Ascending aorta (tissue), 2 donors: ENCODE data around the gene EGFR. TPM values are rescaled to one million over a fixed set of nuclear protein-coding genes. Genes with fewer than 3 reads are reported as not detected.

Experiments
- DNase-seq, 2 donors: peaks; one replicate each; pipeline ENCODE4 v3.0.0-alpha.2; 2019; ENCODE audit warnings: low spot score in 2 of 2
- H3K27ac ChIP-seq, 2 donors: fragments of 200-600 bp; sonication (generic); one replicate each; pipeline ENCODE4 v1.5.1; 2016 to 2017; ENCODE audit warnings: mild to moderate bottlenecking in 1 of 2
- H3K27me3 ChIP-seq: fragments of 200-600 bp; sonication (generic); one replicate; pipeline ENCODE4 v1.5.1; 2017
- H3K36me3 ChIP-seq, 2 donors: fragments of 200-600 bp; sonication (generic); one replicate each; pipeline ENCODE4 v1.5.1; 2016
- H3K4me1 ChIP-seq, 2 donors: fragments of 200-600 bp; sonication (generic); one replicate each; pipeline ENCODE4 v1.5.1; 2016 to 2017; ENCODE audit warnings: mild to moderate bottlenecking in 1 of 2
- H3K4me3 ChIP-seq, 2 donors: fragments of 200-600 bp; sonication (generic); one replicate each; pipeline ENCODE4 v1.5.1; 2016 to 2017; ENCODE audit warnings: mild to moderate bottlenecking in 1 of 2
- H3K9me3 ChIP-seq, 2 donors: fragments of 200-600 bp; sonication (generic); one replicate each; pipeline ENCODE4 v1.5.1; 2016
- intact Hi-C: fragments of 100-400 bp; cut with DNase I; formaldehyde crosslinking; loops from one replicate; pipeline ENCODE4 v1.15.1; 2023
- total RNA-seq: library from RNA; depleted of rRNA; stranded (reverse); fragments of >200 nt; gene quantifications from one replicate; pipeline ENCODE4 v1.1.0, GENCODE V29; 2016
- TF ChIP-seq, protein P1 (sequence below), 3 experiments: fragments of 200-600 bp in 2 of 3; fragments of 450-650 bp in 1 of 3; sonication (generic) in 2 of 3; IDR thresholded peaks; one replicate each; pipeline ENCODE4 v1.5.1; 2016 to 2019; ENCODE audit warnings: antibody characterized with exemption in 3 of 3, mild to moderate bottlenecking in 1 of 3, moderate library complexity in 1 of 3

EGFR gene
- total RNA-seq, 1 donor from 2014 or later: 33.8 TPM

- Histone ChIP-seq H3K27ac (no peak overlapping the region), H3K9me3 (no peaks in the 10 kb centered on the region), H3K4me1 (peaks cover 7 to 14% of the 10 kb centered on the region in 2 donors), H3K4me3 (no peak overlapping the region), H3K27me3 (no peaks in the 10 kb centered on the region), H3K36me3 (peaks cover 48 to 59% of the 10 kb centered on the region in 2 donors)
- TF ChIP-seq, protein P1, sequence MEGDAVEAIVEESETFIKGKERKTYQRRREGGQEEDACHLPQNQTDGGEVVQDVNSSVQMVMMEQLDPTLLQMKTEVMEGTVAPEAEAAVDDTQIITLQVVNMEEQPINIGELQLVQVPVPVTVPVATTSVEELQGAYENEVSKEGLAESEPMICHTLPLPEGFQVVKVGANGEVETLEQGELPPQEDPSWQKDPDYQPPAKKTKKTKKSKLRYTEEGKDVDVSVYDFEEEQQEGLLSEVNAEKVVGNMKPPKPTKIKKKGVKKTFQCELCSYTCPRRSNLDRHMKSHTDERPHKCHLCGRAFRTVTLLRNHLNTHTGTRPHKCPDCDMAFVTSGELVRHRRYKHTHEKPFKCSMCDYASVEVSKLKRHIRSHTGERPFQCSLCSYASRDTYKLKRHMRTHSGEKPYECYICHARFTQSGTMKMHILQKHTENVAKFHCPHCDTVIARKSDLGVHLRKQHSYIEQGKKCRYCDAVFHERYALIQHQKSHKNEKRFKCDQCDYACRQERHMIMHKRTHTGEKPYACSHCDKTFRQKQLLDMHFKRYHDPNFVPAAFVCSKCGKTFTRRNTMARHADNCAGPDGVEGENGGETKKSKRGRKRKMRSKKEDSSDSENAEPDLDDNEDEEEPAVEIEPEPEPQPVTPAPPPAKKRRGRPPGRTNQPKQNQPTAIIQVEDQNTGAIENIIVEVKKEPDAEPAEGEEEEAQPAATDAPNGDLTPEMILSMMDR (IDR thresholded peaks at IDR 0.05): no peak
- DNase-seq: peak in 1 of 2 donors; percentile 53
- intact Hi-C loops: no loop called here
Observed at GRCh38 chr7:55172881-55173609, 154.2 kb downstream of the EGFR start.

GRCh38 chr7:55173671-55174070, 154.9 kb downstream of the EGFR start:
- H3K36me3 ChIP-seq: peaks cover 48 to 59% of the 10 kb centered on the region in 2 donors
- DNase-seq: peak in 1 of 2 donors; percentile 41
- TF ChIP-seq, protein P1 (IDR thresholded peaks at IDR 0.05): no peak

GRCh38 chr7:55174456-55174855, 155.6 kb downstream of the EGFR start:
- no peak overlapping the region for H3K4me3 ChIP-seq
- no peaks in the 10 kb centered on the region for H3K27me3 ChIP-seq
- peaks cover 48 to 62% of the 10 kb centered on the region in 2 donors for H3K36me3 ChIP-seq
- no peak overlapping the region for H3K27ac ChIP-seq
- intact Hi-C loops: no loop called here
- peaks cover 7 to 21% of the 10 kb centered on the region in 2 donors for H3K4me1 ChIP-seq
- no peak for DNase-seq
- H3K9me3 ChIP-seq: no peaks in the 10 kb centered on the region
- TF ChIP-seq, protein P1 (IDR thresholded peaks at IDR 0.05): no peak

More at GRCh38 chr7:55173671-55174070, 154.9 kb downstream of the EGFR start:
- Histone ChIP-seq H3K27ac (no peak overlapping the region), H3K9me3 (no peaks in the 10 kb centered on the region), H3K4me3 (no peak overlapping the region), H3K4me1 (peaks cover 7 to 20% of the 10 kb centered on the region in 2 donors), H3K27me3 (no peaks in the 10 kb centered on the region)
- intact Hi-C loops: no loop called here

DNA sequence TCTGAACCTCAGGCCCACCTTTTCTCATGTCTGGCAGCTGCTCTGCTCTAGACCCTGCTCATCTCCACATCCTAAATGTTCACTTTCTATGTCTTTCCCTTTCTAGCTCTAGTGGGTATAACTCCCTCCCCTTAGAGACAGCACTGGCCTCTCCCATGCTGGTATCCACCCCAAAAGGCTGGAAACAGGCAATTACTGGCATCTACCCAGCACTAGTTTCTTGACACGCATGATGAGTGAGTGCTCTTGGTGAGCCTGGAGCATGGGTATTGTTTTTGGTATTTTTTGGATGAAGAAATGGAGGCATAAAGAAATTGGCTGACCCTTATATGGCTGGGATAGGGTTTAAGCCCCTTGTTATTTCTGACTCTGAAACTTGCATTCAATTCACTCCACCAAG, 156.0 kb downstream of the EGFR start:
- H3K4me1 ChIP-seq: peaks cover 7 to 21% of the 10 kb centered on the region in 2 donors
- H3K4me3 ChIP-seq: no peak overlapping the region
- no peak for DNase-seq
- TF ChIP-seq, protein P1 (IDR thresholded peaks at IDR 0.05): no peak
- H3K9me3 ChIP-seq: no peaks in the 10 kb centered on the region
- H3K36me3 ChIP-seq: peaks cover 49 to 62% of the 10 kb centered on the region in 2 donors
- H3K27ac ChIP-seq: no peak overlapping the region
- intact Hi-C loops: no loop called here
- no peaks in the 10 kb centered on the region for H3K27me3 ChIP-seq

DNA sequence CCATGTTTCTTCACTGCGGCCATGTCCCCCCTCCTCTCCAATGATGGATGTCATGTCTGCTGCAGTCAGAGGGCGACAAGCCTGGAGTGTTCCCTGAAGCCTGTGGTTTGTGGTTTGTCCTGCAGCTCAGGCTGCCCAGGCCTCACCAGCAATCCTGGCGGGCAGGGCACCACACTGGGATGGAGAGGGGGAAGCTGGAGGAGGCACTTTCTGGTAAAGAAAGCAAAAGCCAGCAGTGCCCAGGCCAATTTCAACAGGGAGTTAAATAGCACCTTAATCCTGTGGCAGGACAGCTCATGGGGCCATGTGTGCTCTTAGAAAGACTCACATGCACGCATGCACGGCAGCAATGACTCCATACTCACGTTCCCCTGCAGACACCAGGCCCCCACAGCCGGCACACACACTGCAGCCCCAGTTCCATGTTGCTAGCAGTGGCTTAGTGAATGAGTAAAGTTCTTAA, 158.3 kb downstream of the EGFR start:
- peak overlapping the region; percentile 67 to 68 for H3K27ac ChIP-seq
- peaks cover 54 to 55% of the 10 kb centered on the region in 2 donors for H3K36me3 ChIP-seq
- TF ChIP-seq, protein P1 (IDR thresholded peaks at IDR 0.05): no peak
- intact Hi-C loops: no loop called here
- peak in 1 of 2 donors; percentile 48 for DNase-seq
- no peaks in the 10 kb centered on the region for H3K9me3 ChIP-seq
- H3K27me3 ChIP-seq: no peaks in the 10 kb centered on the region
- H3K4me1 ChIP-seq: peaks cover 7 to 21% of the 10 kb centered on the region in 2 donors
- no peak overlapping the region for H3K4me3 ChIP-seq
